ENCODE results near the gene CACNB2.

CACNB2 gene

DNA sequence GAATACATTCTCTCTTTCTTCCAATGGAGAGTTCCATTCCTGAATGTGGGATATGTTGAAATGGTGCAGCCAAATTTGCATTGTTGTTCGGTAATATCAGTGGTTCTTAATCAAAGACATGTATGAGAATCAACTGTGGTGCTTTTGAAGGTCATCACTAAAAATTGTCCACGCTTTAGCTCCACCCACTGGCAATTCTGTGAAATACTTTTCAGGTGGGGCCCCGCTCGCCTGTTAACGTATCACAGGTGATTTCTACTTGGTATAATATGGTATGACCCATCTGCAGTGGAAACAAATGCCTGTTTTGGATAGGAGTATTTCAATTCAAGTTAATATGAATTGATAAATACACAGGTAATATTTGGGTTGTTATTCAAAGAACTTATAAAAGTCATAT, 332.8 kb downstream of the CACNB2 start:
- no peak for DNase-seq

DNA sequence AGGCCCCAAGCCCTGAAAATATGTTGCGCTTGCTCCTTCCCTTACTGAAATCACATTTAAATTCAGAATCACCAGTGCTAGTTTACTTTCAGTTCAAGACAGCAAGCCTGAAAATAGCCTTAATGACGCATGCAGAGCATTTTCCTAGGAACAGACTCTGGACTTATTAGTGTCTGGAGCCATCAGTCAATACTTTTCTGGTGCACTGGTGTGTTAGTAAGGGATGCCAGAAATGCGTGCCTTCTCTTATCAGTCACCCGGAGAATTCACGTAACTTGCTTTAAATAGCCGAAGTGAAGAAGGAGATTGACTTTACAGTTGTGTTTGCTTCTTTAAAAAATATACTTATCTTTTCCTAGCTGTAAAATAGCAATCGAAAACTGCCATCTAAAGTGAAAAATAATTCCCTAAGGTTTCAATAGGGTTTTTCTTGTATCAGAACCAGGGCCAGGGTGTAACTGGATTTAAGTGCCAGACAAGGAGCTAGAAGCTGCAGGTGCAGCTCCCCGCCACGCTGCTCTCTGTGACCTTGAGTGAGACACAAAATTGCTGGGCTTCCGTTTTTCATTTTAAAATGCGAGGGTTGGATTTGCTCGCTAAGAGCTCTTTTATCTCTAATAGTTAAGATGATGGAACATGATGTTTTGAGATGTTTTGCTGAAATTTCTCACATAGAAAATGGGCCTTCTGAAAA, 333.3 kb downstream of the CACNB2 start:
- DNase-seq = no peak

DNA sequence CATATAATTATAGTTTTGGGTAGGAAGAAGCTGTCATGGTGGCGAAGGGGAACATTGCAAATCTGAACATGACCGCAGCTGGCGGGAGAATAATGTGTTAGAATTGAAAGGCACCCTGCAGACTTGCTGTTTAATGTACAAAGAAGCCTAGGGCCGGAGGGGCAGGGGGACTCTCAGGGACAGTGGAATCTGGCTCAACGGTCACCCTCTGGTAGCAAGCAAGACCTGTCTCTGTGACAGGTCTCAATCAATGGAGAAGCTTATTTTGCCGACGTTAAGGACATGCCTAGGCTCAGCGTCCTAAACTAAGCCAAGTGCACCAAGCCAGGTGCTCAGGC, 333.9 kb downstream of the CACNB2 start:
- DNase-seq = no peak

DNA sequence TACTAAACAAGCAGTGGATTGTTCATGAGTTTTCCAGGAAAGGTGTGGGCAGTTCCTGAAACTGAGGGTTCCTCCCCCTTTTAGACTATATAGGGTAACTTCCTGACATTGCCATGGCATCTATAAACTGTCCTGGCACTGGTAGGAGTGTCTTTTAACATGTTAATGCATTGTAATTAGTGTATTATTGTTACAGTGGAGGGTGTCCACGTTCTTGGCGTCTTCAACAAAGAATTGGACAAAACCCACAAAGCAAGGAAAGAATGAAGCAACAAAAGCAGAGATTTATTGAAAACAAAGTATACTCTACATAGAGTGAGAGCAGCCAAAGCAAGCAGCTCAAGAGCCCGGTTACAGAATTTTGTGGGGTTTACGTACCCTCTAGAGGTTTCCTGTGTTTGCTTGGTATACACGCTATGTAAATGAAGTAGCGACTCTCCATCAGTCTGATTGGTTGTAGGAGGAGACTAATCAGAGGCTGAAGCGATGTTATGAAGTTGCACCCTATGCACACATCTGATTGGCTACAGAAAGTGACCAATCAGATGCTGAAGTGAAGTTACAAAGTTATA, 335.9 kb downstream of the CACNB2 start:
- DNase-seq = no peak

DNA sequence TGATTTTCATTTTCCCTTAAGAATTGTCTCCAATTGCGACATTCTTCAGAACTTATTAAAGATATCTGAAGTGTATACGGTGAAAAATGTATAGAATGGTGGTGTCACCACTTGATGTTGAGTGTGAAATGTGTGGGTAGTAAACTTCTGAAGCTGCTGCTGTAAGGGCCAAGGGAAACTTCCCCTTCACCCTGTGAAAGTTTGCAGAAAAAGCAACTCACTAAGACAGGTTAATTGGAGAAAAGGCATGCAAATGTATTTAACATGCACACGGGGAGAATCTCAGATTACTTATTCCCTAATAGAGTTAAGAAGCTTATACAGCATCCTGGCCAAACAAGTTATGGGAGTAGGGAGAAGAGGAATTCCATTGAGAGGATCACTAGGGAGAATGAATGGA, 338.1 kb downstream of the CACNB2 start:
- no peak for DNase-seq

DNA sequence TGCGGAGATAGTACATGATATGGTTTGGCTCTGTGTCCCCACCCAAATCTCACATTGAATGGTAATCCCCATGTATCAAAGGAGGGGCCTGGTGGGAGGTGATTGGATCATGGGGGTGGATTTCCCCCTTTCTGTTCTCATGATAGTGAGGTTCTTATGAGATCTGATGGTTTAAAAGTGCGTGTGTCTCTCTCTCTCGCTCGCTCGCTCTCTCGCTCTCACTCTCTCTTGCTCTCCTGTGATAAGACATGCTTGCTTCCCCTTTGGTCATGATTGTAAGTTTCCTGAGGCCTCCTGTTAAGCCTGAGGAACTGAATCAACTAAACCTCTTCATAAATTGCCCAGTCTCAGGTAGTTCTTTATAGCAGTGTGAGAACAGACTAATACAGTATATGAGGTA, 339.3 kb downstream of the CACNB2 start:
- DNase-seq = no peak

DNA sequence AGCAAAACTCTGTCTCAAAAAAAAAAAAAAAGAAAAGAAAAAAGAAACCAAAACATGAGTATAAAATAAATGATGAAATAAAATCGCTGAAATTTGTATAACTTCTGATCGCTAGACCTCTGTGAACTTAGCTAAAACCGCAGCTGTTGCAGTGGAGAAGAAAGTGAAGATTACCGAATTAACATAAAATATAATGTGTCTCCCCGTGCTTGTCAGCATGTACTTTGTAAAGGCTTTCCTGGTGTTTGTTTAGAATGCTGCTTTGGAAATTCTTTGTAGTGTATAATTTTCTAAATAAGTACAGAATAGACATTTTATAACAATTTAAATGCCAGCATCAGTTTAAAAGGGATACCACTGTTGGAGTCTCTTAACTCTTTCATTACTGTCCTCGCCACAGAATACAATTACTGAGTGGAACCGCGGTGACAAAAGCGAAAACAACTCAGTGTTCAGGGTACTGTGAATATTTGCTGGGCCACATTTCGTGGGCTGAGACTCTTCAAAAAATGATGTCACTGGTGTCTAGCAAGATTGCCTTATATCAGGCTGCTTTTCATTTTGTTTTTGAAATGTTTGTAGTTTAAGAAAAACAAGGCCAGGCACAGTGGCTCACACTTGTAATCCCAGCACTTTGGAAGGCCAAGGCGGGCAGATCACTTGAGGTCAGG, 343.4 kb downstream of the CACNB2 start:
- DNase-seq = no peak

DNA sequence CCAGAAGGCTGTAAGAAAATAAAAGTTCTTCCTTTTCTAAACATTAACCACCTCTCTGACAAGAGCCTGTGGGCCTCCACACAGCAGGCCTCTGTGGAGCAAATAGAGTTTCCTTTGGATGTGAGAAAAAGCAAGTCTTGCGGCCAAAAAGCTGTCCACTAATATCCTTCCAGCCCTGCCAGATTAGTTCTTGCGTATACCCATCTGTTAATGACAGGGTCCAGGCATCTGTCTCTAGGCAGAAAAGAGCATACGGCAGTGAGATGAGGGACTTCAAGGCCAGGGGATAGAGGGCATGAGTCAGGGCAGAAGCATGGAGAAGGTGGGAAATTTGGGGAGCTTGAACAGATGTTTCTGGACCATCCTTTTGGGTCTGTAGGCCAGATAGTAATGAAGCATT, 346.2 kb downstream of the CACNB2 start:
- DNase-seq = no peak

DNA sequence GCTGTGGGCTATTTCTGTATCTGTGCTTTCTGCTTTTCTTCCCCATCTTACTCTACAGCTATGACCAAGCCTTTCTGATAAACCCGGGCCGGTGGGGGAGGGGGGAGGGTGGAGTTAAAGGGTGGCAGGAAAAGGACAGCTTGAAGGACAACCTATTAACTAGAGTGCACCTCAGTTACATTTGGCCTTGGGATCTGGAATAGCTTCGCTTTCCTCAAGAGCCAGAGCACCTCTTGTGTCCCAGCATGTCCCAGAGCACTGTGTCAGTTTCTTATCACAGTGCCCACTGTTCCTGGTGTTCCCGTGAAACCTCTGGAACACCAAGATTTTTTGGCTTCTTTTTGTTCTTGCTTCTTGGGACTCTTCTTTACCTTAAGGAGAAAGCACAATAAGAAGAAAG, 350.5 kb downstream of the CACNB2 start:
- no peak for DNase-seq

DNA sequence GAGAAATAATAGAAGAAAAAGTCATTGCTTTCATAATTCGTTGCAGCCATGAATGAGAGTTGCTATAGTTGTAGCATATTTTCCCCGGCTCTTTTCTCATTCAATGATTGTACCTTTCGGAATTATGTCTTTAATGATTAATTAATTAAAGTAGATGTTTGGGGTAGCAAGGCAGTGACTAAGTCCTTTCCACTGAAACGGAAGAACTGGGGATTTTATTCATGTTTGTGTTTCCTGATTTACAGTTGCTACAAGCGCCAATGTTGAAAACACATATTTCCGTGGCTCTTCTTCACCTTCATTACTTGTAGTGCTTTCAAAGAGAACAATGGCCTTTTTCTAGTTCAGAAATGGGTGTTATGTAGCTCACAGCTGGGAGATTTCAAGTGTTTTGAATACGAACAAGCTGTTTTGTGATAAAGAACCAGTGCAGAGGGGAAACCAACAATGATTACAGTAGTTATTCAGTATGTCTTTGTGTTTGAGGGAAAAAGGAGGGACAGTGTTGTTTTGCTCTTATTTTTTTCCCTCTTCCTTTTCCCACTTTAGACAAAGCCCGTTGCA, 357.7 kb downstream of the CACNB2 start:
- no peak for DNase-seq

DNA sequence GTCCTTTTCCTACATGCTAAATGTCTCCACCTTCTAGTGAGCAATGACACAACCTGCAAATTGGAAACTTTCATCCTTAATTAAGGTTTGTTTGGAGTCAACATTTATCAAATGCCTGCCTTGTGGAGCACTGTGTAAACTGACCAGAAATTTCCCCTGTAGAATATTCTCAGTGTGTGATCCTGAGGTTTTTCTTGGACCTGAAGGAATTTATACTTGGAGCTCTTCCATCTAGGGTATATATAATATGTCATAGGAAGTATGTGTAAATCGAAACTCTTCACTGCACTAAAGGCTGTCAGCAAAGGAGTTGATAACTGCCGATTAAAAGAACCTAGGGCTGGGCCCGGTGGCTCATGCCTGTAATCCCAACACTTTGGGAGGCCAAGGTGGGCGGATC, 358.8 kb downstream of the CACNB2 start:
- peak; percentile 2 for DNase-seq

DNA sequence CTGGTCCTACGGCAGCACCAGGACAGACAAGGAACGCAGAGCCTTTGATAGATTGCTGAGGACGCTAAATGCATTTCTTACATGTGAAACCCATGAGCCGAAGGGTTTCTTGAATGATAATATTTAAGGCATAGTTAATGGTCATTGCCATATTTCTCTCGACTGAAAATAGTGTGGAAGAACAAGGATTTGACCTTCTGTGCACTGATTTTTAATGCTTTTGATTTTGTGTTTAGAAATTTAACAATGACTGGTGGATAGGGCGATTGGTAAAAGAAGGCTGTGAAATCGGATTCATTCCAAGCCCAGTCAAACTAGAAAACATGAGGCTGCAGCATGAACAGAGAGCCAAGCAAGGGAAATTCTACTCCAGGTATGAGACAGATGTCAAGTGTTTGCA, 360.4 kb downstream of the CACNB2 start:
- DNase-seq = no peak

DNA sequence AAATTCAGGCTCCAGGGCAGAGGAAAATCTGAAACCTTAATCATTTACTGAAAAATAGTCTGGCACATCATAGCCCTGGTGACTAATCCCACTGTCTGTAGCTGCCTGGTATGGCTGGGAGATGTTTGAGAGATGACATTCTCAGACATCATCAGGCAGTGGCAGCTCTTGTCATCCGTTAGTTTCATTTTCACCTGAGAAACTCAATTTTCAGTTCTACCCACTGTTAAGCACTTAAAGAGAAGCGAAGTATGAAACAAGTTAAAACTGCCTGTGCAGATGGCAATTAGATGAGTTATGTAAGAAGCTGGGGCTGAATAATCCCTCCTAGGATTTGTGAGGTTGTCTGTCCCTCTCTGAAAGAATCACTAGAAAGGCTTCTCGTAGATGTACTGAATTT, 361.0 kb downstream of the CACNB2 start:
- DNase-seq = peak; percentile 59

DNA sequence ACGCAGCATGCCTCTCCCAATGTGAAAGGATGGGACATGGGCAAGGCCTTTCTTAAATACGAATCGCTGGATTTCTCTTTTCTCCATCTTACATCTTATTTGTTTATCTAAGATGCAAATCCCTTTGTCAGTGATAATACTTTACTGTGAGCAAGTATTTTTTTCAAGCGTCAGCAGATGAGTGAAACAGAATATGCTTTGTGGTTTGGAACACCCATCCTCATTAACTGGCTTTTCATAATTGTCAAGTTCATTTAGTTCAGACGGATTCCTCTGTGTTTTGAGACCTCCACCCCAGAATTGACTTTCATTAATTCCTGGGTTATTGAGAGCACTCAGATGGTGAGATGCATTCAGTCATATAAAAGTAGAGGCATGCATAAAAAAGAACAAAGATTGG, 361.4 kb downstream of the CACNB2 start:
- no peak for DNase-seq

DNA sequence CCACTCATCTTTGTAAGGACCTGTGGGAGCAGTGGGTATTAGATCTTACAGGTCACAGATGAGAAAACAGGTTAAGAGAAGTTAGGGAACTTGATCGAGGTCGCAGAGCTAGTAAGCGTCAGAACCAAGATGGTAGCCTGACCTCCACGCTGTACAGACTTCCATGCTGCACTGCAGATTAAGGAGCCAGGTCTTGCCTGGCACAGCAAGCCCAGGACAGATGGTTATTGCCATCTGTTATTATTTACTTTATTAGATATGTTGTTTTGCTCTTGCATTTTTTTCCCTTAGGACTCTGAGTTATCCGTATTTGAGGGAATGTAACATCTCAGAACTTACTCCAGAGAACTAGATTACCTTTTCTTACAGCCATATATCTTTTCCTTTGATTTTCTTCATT, 363.9 kb downstream of the CACNB2 start:
- DNase-seq = no peak

DNA sequence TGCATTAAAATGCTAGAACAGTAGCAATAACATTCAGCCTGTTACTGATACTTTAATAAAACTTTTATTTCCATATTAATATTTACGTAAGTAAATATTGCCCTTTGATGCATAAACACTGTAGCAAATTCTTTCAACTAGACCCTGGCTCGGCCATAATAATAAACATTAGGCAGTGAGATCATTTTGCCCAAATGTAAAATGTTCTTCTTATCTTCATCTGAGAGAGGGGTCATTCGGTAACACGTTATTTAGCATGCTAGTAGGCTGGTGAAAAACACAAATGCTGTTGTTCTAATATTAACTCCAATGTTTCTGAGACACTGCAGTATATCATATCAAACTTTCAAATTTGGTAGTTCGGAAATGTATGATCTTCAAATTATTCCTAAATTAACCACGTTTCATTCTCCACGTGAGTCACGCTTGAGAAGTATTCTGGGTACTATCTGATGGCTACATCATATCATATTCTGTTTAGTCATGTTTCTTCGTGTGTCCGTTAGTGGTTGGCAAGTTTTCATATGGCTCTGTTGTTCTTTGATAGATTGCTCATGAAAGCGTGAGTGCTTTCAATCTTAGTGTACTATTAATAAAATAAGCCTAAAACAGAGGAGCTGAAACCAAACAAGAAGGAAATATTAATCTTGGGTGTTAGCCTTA, 365.4 kb downstream of the CACNB2 start:
- DNase-seq = peak; percentile 4

DNA sequence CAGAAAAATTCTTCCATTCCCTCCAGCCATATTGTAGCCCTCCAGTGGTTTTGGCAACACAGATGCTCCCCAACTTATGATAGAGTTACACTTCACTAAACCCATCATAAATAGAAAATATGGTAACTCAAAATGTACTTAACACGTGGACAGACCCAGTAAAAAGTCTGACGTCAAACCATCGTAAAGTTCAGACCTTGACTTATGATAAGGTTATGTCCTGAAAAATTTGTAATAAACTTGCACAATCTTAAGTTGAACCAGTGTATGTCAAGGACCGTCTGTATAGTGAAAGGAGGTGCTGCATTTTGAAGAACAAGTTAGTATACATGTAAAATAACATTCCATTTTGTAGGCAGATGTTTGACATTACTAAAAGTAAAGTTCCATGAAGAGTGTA, 368.4 kb downstream of the CACNB2 start:
- DNase-seq = no peak

DNA sequence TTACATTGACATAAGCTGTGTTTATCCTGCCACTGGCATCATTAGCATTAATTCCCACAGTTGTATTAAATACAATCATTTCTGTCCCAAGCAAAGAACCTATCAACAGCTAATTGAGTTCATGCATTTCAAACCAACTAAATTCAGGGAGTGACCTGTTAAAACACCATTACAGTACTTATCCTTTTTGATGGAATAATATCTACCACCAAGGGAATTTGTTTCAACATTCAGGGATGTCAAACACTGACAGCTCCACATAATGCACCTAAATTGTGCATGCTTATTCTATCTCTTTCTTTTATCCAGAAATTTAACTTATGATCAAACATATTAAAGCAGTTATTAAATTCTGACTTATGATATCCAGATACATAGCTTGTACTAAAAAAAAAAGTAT, 374.3 kb downstream of the CACNB2 start:
- DNase-seq = no peak

DNA sequence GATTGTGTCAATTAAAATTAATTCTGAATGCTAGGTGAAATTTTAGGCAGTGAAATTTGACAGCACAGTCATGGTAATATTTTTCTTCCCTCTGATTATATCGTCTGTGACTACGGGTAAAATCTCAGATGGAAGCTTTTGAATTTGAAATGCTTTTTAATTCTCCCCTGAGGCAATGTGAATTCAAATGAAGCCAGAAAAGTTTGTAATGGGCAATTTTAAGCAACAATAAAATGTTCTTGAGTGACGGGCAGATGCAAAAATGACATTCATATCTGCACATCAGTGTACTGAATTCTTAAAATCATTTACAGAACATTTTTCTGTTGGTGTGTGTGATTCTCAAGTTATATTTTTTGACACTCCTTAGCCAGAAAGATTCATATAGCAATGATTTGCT, 376.6 kb downstream of the CACNB2 start:
- DNase-seq = no peak

DNA sequence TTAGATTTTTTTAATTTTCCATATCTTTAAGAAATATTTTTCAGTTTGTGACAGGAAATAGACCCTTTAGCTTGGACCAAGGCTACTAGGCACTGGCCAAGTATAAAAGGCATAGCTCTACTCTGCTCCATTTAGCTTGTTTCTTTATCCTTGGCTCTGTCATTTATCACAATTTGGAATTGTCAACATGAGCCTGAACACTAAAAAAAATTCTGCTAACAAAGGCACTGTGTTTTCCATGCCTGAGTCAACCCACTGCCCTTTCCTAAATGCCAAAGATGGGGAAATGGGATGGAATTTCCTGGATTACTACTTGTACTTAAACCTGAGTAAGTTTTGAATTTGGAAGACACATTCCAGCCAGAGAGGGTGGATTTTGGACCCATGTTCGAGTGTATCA, 382.8 kb downstream of the CACNB2 start:
- no peak for DNase-seq

DNA sequence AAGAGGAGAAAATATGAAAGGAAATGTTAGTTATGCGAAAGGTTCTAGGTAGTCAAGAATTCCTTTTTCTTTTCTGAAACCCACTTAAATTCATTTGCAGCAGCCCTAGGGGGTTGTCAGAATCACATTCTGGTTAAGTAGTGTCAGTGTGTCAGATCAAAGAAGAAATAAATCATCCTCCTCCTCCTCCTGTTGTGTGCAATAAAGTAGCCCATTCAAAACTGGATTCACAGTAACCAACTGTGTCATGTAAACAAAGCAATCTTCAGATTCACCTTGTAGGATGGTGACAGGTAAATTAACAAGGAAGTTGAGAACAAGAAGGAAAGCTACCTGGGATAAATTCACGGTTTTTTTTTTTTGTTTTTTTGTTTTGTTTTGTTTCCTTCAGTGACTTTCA, 383.6 kb downstream of the CACNB2 start:
- DNase-seq = no peak

DNA sequence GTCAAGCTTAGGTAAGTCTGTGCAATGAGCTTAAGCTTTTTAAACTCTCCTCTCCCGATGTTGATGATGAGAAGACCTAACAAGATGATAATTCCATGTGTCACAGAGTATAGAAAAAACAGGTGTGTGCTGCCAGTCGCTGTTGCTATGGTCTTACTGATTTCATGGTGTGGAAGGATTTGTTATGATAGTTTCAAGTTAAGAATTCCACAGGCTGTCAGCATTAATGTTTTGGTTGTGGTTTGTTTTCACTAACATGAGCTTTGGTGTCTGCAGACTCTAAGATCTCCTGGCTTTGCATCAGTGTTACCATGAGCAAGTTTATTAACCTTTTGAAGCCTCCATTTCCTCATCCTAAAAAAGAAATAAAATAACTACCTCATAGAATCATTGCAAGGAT, 387.5 kb downstream of the CACNB2 start:
- DNase-seq = no peak

DNA sequence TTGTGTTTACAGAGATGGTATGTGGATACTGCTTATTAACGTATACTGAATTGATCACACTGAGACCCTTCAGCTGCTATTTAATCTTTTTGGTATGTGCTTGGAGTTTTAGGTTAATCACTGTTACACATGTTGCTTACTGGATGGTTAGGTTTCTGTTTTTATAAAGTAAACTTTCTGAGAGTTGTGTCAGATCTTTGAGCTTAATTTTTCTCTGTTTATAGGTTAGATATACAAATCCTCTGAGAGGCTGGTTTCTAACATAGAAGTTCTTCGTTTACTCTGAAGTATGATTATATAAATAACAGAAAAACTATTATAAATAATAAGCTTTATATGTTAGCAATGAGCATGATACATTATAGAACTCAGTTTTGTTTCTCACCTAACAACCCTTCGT, 388.1 kb downstream of the CACNB2 start:
- DNase-seq = no peak
